ENCODE measurements around the gene ASCL4.

The ASCL4 gene

DNA sequence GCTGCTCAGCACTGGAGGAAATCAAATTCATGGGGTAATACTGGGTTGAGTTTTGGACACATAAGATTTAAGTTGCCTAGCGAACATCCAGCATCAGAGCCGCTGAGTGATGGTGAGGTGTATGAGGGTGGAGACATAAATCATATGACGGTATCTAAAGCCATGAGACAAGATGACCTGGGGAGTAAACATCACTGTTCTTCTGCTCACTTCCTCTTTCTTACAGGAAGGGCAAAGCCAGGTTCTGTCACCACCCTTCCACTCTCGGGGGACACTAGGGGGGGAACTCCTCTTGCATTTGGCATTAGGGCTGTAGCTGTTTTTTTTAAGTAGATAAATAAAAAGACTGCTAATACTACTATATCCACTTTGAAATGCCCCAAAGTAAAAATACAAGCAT is 37.6 kb upstream of the ASCL4 start:
- H3K27ac ChIP-seq = no peak overlapping the region
- TF ChIP-seq, protein P1, sequence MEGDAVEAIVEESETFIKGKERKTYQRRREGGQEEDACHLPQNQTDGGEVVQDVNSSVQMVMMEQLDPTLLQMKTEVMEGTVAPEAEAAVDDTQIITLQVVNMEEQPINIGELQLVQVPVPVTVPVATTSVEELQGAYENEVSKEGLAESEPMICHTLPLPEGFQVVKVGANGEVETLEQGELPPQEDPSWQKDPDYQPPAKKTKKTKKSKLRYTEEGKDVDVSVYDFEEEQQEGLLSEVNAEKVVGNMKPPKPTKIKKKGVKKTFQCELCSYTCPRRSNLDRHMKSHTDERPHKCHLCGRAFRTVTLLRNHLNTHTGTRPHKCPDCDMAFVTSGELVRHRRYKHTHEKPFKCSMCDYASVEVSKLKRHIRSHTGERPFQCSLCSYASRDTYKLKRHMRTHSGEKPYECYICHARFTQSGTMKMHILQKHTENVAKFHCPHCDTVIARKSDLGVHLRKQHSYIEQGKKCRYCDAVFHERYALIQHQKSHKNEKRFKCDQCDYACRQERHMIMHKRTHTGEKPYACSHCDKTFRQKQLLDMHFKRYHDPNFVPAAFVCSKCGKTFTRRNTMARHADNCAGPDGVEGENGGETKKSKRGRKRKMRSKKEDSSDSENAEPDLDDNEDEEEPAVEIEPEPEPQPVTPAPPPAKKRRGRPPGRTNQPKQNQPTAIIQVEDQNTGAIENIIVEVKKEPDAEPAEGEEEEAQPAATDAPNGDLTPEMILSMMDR (conservative IDR thresholded peaks at IDR 0.05) = no peak
- no peak for TF ChIP-seq ZFX (IDR thresholded peaks at IDR 0.05)

DNA sequence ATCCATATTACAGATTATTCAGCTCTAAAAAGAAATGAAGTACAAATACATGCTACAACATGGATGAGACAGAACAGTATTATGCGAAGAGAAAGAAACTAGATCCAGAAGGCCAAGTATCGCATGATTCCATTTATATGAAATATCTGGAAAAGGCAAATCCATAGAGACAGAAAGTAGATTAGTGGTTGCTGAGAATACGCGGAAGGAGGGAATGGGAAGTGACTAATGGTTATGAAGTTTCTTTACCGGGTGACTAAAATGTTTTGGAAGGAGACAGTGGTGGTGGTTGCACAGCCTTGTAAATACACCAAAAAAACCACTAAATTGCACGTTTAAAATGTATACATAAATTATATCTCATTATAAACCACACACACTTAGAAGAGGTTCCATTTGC is 26.0 kb upstream of the ASCL4 start:
- TF ChIP-seq ZFX (IDR thresholded peaks at IDR 0.05) = no peak
- TF ChIP-seq, protein P1 (conservative IDR thresholded peaks at IDR 0.05) = no peak
- no peak overlapping the region for H3K27ac ChIP-seq

GRCh38 chr12:107749083-107749482 is 25.4 kb upstream of the ASCL4 start:
- no peak overlapping the region for H3K27ac ChIP-seq
- TF ChIP-seq ZFX (IDR thresholded peaks at IDR 0.05) = no peak
- TF ChIP-seq, protein P1 (conservative IDR thresholded peaks at IDR 0.05) = no peak

DNA sequence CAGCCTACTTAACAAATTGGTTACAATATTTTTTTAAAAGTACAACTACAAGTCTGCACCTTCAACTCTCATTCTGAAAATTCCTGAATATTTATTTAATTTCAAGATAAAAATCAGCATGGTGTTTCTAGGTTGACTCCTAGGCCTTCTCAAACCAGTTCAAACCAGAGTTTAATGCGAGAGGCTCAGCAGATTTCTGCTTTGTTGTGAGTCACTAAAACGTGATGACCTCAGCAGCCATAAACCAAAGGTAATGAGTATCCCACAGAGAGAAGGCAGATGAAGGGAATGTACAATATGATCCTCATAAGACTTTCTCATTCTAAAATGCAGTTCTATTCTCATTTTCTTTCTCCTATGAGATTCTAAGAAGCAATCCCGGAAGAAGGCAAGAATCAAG is 15.1 kb upstream of the ASCL4 start:
- H3K27ac ChIP-seq = no peak overlapping the region

DNA sequence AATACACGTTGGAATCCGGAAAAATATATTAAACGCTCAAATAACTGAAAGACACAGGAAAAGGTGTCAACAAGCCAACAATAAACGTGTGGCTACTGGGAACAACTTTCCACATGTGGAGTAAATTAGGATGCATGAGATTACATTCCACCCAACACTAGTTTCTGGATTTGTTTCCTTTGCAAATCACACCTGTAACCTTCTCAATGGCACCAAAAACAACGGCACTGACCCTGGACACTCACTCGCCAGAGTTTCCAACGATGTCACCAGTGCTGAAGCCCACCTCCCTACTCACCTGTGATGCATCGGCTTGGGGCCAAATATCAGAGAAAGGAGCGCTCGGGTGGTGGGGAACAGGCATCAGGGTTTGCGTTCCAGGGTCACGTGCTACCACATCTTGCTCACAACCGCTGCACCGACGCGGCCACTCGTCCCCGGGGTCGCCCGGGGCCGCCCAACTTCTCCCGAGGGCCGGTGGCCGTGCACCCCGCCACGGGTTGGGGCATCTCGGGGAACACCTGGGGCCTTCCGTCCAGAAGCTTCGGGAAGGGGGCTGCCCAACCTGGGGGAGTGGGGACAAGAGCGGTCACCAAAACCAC is 14.2 kb upstream of the ASCL4 start:
- TF ChIP-seq, protein P1 (conservative IDR thresholded peaks at IDR 0.05) = no peak
- TF ChIP-seq ZFX (IDR thresholded peaks at IDR 0.05) = no peak
- peak overlapping the region; percentile 86 for H3K27ac ChIP-seq

More for the DNA sequence above, 15.1 kb upstream of the ASCL4 start:
- TF ChIP-seq, protein P1 (conservative IDR thresholded peaks at IDR 0.05) = no peak
- TF ChIP-seq ZFX (IDR thresholded peaks at IDR 0.05) = no peak

- peak; percentile 93 for TF ChIP-seq ZFX (IDR thresholded peaks at IDR 0.05)
- TF ChIP-seq, protein P1 (conservative IDR thresholded peaks at IDR 0.05) = peak; percentile 81
- H3K27ac ChIP-seq = peak within 1 kb of the TSS; percentile 86
Observed at GRCh38 chr12:107760809-107761501, 13.5 kb upstream of the ASCL4 start, which contains the start of gene PRDM4. TSS of gene PRDM4 (minus strand) at chr12:107761137. CDS start at chr12:107760515, 622 bp downstream.

DNA sequence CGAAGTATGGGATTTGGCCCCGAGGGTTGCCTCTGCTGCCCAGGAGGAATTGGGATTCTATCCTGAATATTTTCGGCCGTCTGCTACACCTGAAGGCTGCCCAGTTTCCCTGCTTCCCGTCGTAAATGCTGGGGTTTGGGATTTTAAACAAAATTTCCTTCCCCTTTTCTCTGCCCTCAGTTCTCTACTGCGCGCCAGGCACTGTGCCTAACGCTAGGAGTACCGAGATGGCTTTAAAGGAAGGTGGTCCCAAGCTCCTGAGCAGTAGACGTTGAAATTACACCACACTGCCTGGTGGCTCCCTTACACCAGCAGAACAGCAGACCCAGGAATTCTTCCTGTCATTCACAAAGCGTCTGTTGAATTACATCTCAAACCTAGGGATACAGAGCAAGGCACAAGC is 13.0 kb upstream of the ASCL4 start:
- TF ChIP-seq ZFX (IDR thresholded peaks at IDR 0.05) = no peak
- TF ChIP-seq, protein P1 (conservative IDR thresholded peaks at IDR 0.05) = no peak
- peak overlapping the region; percentile 86 for H3K27ac ChIP-seq

Measured in C4-2B (cell line).